ENCODE results near the gene ZNF705A.
"Not testable (repeated sequence)": the region's sequence is repeated elsewhere in the genome, so short reads cannot be mapped to it uniquely, and the experiment has no call there.

- not testable (repeated sequence) for TF ChIP-seq CTCF (IDR thresholded peaks at IDR 0.05); POLR2A (IDR thresholded peaks at IDR 0.05; ENCODE audit: low read depth)
These were observed 23.0 kb upstream of the ZNF705A start for GRCh38 chr12:8133636-8134397.
